Uterus (tissue), 2 donors: ENCODE results near the gene NEUROG2.

ENCODE experiments used
- POLR2A ChIP-seq, 2 donors: fragments of 450-650 bp; IDR thresholded peaks; one replicate each; pipeline ENCODE4 v1.6.1; 2016; ENCODE audit warnings: antibody characterized with exemption in 2 of 2, mild to moderate bottlenecking in 1 of 2, moderate library complexity in 1 of 2
- TF ChIP-seq, protein P1 (sequence below), 4 experiments: fragments of 200-600 bp in 2 of 4; fragments of 450-650 bp in 2 of 4; sonication (generic) in 2 of 4; IDR thresholded peaks; one replicate each; pipeline ENCODE4 v1.5.1; 2016 to 2019; ENCODE audit warnings: antibody characterized with exemption in 4 of 4, mild to moderate bottlenecking in 2 of 4, moderate library complexity in 1 of 4

DNA sequence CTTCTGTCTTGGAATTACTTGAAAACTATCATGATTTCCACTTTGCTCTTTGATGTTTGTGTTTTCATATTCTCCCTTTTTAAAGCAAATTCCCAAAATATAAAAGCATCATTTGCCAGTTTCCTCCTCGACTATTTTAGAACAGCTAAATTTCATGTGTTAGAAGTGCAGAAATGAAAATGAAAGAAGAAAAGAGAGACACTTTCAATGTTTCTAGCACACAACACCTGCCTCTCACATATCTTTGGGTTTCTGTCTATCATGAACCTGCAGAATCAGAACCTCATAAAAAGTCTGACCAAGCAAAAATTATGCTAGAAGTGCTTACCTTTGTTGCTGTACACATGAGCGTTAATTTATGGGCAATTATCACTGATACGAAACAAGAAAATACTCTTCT, 1.9 kb upstream of the NEUROG2 start:
- TF ChIP-seq, protein P1, sequence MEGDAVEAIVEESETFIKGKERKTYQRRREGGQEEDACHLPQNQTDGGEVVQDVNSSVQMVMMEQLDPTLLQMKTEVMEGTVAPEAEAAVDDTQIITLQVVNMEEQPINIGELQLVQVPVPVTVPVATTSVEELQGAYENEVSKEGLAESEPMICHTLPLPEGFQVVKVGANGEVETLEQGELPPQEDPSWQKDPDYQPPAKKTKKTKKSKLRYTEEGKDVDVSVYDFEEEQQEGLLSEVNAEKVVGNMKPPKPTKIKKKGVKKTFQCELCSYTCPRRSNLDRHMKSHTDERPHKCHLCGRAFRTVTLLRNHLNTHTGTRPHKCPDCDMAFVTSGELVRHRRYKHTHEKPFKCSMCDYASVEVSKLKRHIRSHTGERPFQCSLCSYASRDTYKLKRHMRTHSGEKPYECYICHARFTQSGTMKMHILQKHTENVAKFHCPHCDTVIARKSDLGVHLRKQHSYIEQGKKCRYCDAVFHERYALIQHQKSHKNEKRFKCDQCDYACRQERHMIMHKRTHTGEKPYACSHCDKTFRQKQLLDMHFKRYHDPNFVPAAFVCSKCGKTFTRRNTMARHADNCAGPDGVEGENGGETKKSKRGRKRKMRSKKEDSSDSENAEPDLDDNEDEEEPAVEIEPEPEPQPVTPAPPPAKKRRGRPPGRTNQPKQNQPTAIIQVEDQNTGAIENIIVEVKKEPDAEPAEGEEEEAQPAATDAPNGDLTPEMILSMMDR (IDR thresholded peaks at IDR 0.05), result no peak
- no peak for TF ChIP-seq POLR2A (IDR thresholded peaks at IDR 0.05)
